GM18526 (cell line): Measurements from ENCODE around the gene ZIC1.

ENCODE experiments used
- POLR2A ChIP-seq: IDR thresholded peaks from 3 replicates; pipeline ENCODE4 v1.6.1; 2011; ENCODE audit not compliant: insufficient read length; ENCODE audit errors: extremely low read depth

ZIC1 gene

DNA sequence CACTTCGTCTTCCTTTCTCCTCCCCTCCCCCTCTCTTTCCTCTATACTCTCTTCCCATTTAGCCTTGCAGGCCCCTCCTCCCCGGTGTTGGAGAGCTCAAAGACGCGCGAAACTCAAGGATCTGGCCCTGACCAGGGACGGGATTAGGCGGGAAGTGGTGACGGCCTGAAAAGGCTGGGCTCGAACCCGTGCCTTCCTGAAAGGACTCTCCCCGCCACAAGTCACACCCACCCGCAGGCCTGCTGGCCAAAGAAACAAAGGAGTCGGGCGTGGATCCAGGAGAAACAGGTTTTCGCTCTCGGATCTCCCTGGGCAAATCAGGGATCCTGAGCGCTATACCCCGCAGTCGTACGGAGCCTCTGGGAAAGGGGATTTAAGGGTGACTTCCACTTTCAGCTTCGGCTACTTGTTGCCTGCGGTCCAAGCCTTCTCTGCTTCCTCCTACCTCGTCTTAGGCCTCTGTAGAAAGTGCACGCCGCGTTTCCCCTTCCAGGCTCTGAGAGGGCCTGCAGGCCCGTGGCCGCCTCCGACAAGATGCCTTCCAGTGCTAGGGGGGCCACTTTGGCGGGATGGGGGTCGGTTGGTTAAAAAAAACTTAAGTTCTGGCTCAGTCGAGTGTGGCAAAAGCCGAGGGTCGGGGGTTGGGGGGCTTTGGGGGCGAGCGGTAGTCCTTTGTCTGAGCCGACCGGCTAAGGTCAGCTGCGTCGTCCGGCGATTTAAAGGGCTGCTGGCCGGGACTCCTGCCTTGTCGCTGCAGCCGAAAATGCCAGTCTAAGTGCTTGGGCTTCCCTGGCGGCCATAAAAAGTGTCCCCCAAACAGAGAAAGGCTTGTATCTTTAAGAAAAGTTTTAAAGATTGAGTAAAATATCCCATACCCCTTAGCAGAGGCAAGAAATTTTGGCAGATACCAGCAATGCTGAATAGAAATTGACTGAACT is 11.0 kb upstream of the ZIC1 start:
- TF ChIP-seq POLR2A = no peak

DNA sequence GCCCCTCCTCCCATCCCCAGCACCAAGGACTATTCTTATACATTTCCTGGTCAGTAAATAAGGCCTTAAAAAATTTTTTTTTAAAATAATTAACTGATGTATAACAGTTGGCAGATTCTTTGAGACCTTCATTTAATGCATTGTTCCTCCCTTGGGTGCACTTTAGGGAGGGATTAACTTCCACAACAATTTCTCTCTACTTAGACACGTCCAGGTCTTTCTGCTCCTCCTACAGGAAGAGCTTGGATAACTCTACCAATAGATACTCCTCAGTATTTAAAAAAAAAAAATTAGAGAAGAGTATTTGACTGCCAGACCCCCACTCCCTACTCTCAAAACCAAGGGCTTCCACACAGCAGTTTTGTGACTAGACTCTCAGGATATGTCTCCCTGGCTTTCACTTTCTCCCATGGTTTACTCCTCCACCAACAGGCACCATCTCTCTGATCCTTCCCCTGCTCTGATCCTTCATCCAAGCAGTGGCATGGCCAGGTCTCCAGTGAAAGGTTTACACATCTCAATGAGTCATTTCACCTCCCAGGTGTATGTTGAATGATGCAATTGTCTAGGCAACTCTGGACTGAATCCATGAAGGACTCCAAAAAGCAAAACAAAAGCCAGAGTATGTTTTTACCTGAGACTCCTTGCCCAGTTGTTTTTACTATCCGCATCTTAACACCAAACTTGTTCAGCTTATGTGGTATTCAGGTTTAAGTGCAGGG is 10.2 kb upstream of the ZIC1 start:
- no peak for TF ChIP-seq POLR2A

DNA sequence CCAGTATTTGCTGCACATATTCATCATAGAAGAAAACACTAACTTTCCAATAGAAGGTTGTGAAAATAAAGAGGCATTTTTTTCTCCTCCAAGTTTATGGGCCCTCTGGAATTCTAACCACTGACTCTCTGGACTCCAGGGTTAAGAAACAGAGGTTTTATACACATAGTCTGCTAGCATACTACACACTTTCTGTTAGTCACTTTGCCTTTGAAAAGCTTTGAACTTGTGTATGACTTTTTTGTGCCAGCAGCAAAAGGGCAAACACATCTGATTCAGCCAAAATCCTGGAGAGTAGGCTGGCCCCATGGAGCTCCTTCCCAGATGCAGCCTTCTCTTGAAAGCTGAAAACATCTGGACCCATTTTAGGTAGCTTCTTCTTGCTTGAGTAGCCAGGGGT is 9.1 kb upstream of the ZIC1 start:
- no peak for TF ChIP-seq POLR2A

DNA sequence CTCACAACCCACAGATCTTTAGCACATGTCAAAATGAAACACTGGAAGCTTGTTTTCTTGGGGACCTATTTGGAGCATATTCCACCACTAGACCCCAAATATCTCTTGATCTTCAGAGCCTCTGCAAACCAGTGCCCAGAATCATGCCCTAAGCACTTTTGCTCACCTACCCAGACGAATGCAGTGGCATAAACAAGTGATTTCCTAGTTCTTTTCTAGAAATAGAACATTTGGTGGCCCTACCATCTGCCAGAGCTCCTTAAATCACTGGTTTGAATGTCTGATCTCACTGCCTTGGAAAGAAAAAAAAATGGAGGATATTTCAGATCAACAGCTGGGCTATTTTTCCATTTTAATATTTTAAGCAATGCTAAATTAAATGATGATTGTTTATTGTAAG is 8.2 kb upstream of the ZIC1 start:
- no peak for TF ChIP-seq POLR2A

DNA sequence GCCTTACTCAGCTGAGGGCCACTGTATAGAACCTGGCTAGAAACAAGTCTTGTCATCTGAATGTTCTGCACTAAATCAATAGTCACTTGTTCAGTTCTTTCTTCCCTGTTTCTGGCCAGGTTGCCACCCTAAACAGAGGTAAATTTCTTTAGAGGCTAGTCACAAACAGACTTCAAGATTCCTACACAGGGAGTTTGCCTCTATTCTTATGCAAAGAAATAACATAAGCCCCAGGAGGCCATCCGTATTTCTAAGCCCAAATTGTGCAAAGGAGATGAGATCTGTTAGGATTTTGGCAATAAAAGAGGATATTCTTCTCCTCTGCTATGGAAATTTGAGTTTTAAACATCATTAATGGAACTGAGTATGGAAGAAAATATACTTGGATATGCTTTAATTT is 7.7 kb upstream of the ZIC1 start:
- TF ChIP-seq POLR2A = no peak

DNA sequence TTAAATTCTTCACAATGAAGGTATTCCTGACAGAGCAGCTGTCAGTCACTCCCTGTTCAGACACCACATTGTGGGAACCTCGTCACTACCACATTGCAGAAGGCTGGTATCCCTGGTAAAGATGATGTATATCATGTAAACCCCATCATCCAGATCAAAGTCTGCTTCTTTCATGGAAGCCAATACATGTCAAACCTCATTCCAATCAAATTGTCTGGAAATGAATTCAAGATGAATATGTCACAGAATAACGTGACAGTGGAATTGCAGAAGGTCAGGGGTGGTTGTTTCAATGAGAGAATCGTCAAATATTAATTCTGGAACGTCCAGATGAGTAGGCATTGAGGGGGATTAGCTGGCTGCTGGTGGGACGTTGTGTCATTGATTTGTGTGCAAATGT is 7.0 kb upstream of the ZIC1 start:
- no peak for TF ChIP-seq POLR2A

DNA sequence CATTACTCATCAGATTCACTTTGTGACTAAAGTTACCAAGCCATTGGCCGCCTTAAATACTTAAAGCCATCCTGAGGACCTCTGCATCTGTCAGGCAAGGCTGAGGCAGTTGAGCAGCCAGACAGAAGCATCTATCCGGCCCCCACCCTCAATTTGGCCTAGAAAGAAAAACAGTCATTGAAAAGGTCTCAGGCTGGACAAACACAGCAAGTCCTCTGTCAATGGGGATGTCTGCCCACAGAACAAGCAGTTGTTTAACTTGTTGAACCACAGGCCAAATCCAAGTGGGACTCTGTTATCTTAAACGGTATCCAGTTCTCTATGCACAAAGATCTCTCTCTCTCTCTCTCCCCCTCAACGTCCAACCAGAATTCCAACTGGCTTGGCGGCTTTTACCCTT is 5.7 kb upstream of the ZIC1 start:
- TF ChIP-seq POLR2A = no peak

DNA sequence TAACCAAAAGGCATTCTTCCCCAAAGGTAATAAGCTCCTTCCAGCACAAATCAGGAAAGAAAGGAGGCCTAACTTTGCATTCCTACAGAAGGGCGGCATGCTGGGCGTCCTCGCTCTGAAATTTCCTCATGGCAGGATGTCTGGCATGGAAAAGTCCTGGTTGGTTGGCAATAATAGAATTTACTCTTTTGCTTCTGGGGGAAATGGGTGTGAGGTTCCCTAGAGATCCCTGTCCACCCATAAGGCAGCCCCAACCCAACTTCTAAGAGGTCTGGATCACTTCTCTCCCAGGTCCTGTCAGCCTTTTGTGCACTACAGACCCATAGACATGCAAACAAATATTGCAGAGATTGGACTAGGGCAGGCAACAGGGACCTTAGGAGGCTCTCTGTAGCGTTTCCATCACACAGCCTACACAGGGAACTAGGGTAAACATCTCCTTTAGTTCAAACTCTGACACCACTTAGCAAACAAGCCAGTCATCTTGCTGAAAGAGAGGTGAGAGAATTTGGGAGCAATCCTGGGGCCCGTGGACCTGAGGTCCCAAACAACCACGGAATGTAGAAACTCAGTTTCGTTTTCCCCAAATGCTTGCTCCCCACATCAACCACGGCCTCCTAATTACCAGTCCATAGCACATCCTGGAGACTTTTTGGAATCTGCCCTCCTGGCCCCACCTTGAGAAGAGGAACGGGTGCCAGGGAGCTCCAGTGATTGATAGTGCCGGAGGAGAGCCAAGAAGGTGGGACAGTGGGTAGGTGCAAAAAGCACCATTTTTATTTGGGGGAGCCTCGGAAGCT is 5.0 kb upstream of the ZIC1 start:
- TF ChIP-seq POLR2A = no peak

DNA sequence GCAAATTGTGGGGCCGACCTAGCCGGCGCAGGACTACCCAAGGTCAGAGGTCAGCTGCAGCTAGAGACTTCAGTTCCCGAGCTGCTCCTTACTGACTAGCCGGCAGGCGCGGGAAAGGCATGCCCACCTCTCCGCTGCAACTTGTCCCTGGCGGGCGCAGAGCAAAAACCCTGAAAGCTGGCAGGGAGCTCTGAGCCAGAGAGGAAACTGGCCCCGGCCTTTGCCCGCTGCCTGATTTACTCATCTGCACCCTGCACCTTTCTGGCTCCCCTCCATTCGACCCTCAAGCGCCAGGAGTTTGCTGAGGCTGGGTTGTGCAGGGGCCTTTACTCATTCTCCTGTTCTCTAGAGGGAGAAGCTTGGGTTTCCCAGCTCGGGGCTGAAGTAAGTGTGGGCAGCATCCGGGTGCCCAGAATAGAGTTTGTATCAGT is 4.3 kb upstream of the ZIC1 start:
- no peak for TF ChIP-seq POLR2A

DNA sequence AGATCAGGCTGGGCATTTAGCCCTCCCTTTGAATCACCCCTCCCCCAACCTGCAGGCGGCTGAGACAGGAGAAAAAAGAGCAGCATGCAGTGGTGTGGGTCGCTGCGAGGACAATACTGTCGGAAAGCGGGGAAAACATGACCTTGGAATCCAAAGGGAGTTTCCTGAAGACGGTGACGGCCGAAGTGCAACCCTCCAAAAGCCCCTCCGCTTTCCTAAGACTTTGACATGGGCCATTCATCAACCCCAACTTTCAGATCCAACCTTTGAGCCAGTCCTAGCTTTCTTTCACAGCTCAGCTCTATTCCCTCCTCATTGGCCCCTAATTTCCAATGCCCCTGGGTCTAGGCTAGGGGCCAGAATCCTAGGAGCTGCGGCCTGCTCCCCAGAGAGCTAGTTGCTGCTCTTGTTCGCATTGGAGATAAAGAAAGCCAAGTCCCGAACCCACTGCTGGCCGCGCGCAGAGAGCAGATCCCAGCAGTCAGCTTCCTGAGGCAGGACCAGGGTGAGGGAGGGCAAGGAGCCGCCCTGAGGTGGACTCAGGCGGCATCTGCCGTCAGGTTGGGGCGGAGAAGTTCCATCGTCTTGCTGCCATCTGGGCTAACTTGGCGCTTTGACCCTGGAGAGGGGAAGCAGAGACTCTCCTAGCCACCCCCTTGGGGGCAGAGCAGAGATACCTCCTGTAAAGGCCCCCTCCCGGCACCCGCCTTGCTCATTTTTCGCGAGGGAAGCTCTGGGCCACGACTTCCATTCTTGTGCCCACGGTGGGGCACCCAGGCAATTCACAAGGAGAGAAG is 3.7 kb upstream of the ZIC1 start:
- no peak for TF ChIP-seq POLR2A

DNA sequence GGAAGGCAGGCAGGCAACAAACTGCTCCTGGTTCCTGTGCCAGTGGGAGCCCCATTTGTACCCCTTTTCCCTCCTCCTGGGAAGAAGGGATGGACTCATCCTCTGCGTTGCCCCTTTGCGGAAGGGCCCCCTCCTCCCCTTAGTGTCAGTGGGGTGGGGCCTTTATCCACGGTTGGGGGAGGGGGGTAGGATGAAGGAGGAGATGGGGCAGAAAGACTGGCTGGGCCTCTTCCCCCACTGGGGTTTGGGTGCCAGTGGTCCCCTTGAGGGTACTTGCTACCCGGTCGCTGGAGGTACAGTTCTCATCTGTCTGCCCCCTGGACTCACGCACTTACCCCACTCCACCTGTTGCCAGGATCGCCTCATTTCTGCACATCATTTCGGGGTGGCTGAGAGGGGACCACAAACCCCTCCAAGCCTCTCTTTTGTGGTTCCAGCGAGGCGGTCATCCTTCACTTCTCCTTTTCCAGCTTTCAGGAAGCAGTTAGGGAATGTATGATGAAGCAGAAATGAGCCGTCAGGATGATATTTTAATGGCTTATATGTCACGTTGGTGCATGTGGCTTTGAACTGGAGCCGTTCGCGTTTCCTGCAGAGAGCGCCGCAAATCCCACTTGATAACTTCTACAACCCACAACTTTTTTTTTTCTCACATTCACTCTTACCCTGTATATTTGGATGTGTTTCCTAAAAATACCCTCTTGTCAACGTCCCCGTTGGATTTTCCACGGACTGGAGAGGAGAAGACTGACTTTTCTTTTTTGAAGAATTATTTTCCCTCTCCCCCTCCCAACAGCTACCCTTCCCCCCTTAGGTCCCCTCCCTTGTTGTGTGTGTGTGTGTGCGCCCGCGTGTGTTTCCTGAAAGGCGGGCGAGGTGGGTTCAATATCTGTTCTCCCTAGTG is 2.9 kb upstream of the ZIC1 start, which contains the start of gene ZIC4:
TSS of gene ZIC4 (minus strand) at position 516 of the 904 bp plus-strand sequence. CDS start 3,746 bp downstream, outside the sequence.
- no peak for TF ChIP-seq POLR2A

DNA sequence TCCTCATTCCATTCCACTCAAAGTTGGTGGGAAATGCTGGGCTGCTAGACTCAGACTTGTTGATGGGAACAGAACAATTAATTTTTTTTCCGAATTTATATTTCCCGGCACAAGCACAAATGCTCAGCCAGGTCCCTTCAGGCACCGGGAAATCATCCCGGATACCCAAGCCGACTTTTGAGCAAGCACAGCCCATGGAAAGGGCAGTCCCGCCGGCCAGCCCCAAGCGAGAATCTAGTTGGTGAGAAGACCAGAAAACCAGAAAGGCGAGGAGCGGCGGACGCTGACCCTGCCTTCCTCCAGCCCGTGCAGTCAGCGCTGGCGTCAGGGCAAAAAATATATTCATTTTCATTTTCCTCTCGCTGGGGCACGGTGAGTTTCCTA is 2.1 kb upstream of the ZIC1 start:
- no peak for TF ChIP-seq POLR2A

DNA sequence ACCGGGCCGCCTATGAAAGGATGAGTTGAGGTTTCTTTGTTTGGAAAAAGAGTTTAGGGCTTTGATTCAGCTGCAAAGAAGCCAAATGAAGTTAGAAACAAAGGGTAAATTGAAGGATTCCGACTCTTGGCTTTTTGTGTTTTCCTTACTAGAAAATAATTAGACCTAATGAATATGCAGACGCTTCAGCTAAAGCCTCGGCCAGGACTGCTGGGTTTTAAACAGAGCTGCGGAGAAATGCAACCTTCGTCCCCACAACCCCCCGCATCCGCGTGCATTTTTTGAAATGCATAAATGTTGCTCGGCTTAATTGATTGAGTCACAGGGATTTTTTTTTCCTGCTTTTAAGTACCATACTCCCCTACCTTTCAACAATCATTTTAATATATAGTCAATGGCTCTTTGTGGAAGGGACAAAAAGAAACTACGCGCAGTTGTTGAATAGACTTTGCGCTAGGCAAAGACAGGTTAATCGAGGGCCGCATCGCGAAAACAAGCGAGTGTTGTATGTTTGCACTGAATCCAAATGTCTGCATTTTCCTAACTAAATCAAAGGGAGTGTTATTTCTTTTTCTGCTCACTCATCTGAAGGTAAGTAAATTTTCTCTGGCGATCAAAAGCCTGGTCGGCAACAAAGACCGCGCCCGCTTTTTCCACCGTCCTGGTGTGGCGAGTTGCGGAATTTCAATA is 1.5 kb upstream of the ZIC1 start:
- TF ChIP-seq POLR2A = no peak
